PC-9 (cell line): ENCODE measurements around the gene TRIM74. TPM values are rescaled to one million over a fixed set of nuclear protein-coding genes. Genes with fewer than 3 reads are reported as not detected.
"Not testable (repeated sequence)": the region's sequence is repeated elsewhere in the genome, so short reads cannot be mapped to it uniquely, and the experiment has no call there.

Experiments
- BruUV-seq: library from RNA; stranded (reverse); fragments of 400-500 nt; replicated peaks from 2 replicates; lab custom pipeline; 2021; lab: Mats Ljungman, UMichigan
- CTCF ChIA-PET: fragments of 300-600 bp; sonication (Branson Sonifier 250); formaldehyde crosslinking; loops from one replicate; lab custom pipeline; 2022; ENCODE audit warnings: antibody characterized with exemption; lab: Charles Lee
- POLR2A ChIA-PET: fragments of 300-600 bp; sonication (Branson Sonifier 250); formaldehyde crosslinking; loops from one replicate; lab custom pipeline; 2022; ENCODE audit warnings: antibody characterized with exemption; ENCODE audit not compliant: unreplicated experiment; lab: Charles Lee
- DNase-seq, 2 experiments: peaks; one replicate each; pipeline versions ENCODE4 v3.0.0 to v3.0.0-alpha.2; 2015 to 2022; ENCODE audit warnings: mixed read lengths in 1 of 2
- H2AFZ ChIP-seq: fragments of 200-600 bp; sonication (generic); 2 replicates; pipeline ENCODE4 v1.8.1; 2017; ENCODE audit warnings: antibody characterized with exemption
- H3F3A ChIP-seq: fragments of 200-600 bp; sonication (generic); 2 replicates; pipeline ENCODE4 v1.8.1; 2017; ENCODE audit warnings: antibody characterized with exemption, mild to moderate bottlenecking, low read depth; ENCODE audit not compliant: insufficient read depth
- H3K27ac ChIP-seq: fragments of 200-600 bp; sonication (generic); 2 replicates; pipeline ENCODE4 v1.6.1; 2016; ENCODE audit warnings: mixed run types
- H3K27me3 ChIP-seq: fragments of 200-600 bp; sonication (generic); 2 replicates; pipeline ENCODE4 v1.6.1; 2016; ENCODE audit warnings: low read depth, mixed run types; ENCODE audit not compliant: insufficient read depth
- H3K36me3 ChIP-seq: fragments of 200-600 bp; sonication (generic); 2 replicates; pipeline ENCODE4 v1.6.1; 2016; ENCODE audit warnings: low read depth, mixed run types
- H3K4me1 ChIP-seq: fragments of 200-600 bp; sonication (generic); replicated peaks from 2 replicates; pipeline ENCODE4 v1.6.1; 2016; ENCODE audit warnings: mixed run types; ENCODE audit not compliant: insufficient read depth
- H3K4me2 ChIP-seq: fragments of 200-600 bp; sonication (generic); 2 replicates; pipeline ENCODE4 v1.6.1; 2017; ENCODE audit warnings: mixed run types
- H3K4me3 ChIP-seq: fragments of 200-600 bp; sonication (generic); 2 replicates; pipeline ENCODE4 v1.6.1; 2016; ENCODE audit warnings: mixed run types
- H3K79me2 ChIP-seq: fragments of 200-600 bp; sonication (generic); 2 replicates; pipeline ENCODE4 v1.6.1; 2017; ENCODE audit warnings: low read depth, mixed run types
- H3K9me2 ChIP-seq: fragments of 200-600 bp; sonication (generic); 2 replicates; pipeline ENCODE4 v1.8.1; 2017; ENCODE audit warnings: mild to moderate bottlenecking; ENCODE audit not compliant: insufficient read depth
- H3K9me3 ChIP-seq: fragments of 200-600 bp; sonication (generic); 2 replicates; pipeline ENCODE4 v1.8.1; 2016; ENCODE audit warnings: low read depth; ENCODE audit not compliant: insufficient read depth
- H4K20me1 ChIP-seq: fragments of 200-600 bp; sonication (generic); 2 replicates; pipeline ENCODE4 v1.8.1; 2017; ENCODE audit not compliant: insufficient read depth
- intact Hi-C: fragments of 100-400 bp; cut with micrococcal nuclease; formaldehyde crosslinking; loops from one replicate; pipeline ENCODE4 v1.10.0; 2022; ENCODE audit not compliant: unreplicated experiment
- total RNA-seq: library from RNA; stranded (reverse); gene quantifications from 2 replicates; pipeline ENCODE4 v1.2.3, GENCODE V29; 2021

TRIM74 gene
- total RNA-seq, 1 experiment from 2014 or later, result 1.2 TPM

GRCh38 chr7:72990146-72990913, 21.1 kb upstream of the TRIM74 start:
- H3K9me2 ChIP-seq, H4K20me1 ChIP-seq, CTCF ChIA-PET, H3K36me3 ChIP-seq, H3K4me2 ChIP-seq, H3K4me3 ChIP-seq, H3K27ac ChIP-seq, H3F3A ChIP-seq, DNase-seq, POLR2A ChIA-PET, H3K79me2 ChIP-seq, H2AFZ ChIP-seq, H3K9me3 ChIP-seq, intact Hi-C loops, H3K27me3 ChIP-seq, BruUV-seq, H3K4me1 ChIP-seq: not testable (repeated sequence)

GRCh38 chr7:72982084-72982483, 12.8 kb upstream of the TRIM74 start:
- H2AFZ ChIP-seq, H3K36me3 ChIP-seq, BruUV-seq, CTCF ChIA-PET, DNase-seq, H3K4me3 ChIP-seq, H3K27me3 ChIP-seq, H3K9me3 ChIP-seq, H3F3A ChIP-seq, H3K4me1 ChIP-seq, H3K79me2 ChIP-seq, POLR2A ChIA-PET, H4K20me1 ChIP-seq, H3K27ac ChIP-seq, H3K4me2 ChIP-seq, intact Hi-C loops, H3K9me2 ChIP-seq: not testable (repeated sequence)

- BruUV-seq, H3K4me3 ChIP-seq, intact Hi-C loops, DNase-seq, H3K79me2 ChIP-seq, H3K36me3 ChIP-seq, H2AFZ ChIP-seq, H3F3A ChIP-seq, CTCF ChIA-PET, H3K9me2 ChIP-seq, POLR2A ChIA-PET, H3K27me3 ChIP-seq, H3K4me2 ChIP-seq, H3K4me1 ChIP-seq, H3K9me3 ChIP-seq, H4K20me1 ChIP-seq, H3K27ac ChIP-seq: not testable (repeated sequence)
Observed at GRCh38 chr7:72980382-72980781, 11.1 kb upstream of the TRIM74 start.

GRCh38 chr7:72976434-72976833, 7.2 kb upstream of the TRIM74 start:
- H3K79me2 ChIP-seq, CTCF ChIA-PET, H3F3A ChIP-seq: not testable (repeated sequence)

DNA sequence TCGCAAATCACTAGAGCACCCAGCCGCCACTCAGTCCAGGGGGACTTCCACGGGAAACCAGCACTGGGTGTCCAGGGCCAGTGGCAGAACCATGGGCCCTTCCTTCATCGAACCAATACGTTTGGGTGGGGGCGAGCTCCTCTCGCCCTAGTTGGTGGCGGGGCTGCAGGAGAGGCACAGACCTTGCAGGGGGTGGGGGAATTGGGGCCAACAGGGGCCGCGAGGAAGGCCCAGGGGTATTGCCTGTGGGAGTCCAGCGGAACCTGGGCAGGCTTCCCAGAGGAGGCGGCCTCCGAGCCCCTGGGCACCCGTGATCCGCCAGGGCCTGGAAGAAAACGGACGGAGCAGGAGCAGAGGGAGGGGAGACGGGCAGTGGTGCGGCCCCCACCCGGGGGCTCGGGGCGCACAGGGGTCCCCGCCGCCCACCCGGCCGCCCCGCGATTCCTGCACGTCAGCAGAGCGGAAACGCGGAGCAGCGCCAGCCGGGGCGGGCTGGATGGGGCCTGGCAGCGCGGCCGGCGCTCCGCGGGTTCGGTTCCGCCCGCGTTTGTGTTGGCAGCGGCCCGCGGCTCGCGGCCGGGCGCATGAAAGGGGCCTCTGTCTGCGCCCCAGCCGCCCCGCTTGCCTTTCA, 6.5 kb upstream of the TRIM74 start:
- H3K9me3 ChIP-seq, H3K4me3 ChIP-seq, intact Hi-C loops, POLR2A ChIA-PET, H3K36me3 ChIP-seq, CTCF ChIA-PET, H3K4me2 ChIP-seq, H3K4me1 ChIP-seq, H3K9me2 ChIP-seq, H3K27me3 ChIP-seq, BruUV-seq, H3K27ac ChIP-seq, DNase-seq, H2AFZ ChIP-seq, H3K79me2 ChIP-seq, H3F3A ChIP-seq, H4K20me1 ChIP-seq: not testable (repeated sequence)

More at GRCh38 chr7:72976434-72976833, 7.2 kb upstream of the TRIM74 start:
- H3K9me2 ChIP-seq, H2AFZ ChIP-seq, H3K27me3 ChIP-seq, BruUV-seq, H3K9me3 ChIP-seq, DNase-seq, H4K20me1 ChIP-seq, POLR2A ChIA-PET, H3K36me3 ChIP-seq, H3K4me2 ChIP-seq, H3K27ac ChIP-seq, H3K4me1 ChIP-seq, H3K4me3 ChIP-seq, intact Hi-C loops: not testable (repeated sequence)

DNA sequence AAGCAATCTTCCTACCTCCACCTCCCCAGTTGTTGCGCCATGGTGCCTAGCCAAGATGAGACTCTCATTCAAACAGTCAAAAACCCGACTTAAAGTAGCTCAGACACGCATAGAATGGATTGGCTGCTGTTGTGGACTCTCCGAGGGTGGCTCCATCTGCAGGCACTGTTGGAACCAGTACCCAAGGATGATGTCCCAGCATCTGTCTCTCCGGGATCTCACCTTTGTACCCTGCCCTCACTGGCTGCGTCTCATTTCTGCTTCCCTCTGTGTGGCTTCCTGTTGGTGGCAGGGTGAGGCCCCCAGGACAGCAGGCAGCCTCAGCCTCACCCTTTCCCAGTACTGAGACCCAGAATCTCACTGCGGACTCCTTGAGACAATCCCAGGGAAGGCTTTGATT, 5.5 kb upstream of the TRIM74 start:
- POLR2A ChIA-PET, H3K27ac ChIP-seq, H3F3A ChIP-seq, H3K9me3 ChIP-seq, intact Hi-C loops, H3K27me3 ChIP-seq, H4K20me1 ChIP-seq, DNase-seq, H3K4me2 ChIP-seq, H3K9me2 ChIP-seq, CTCF ChIA-PET, H2AFZ ChIP-seq, H3K79me2 ChIP-seq, H3K4me1 ChIP-seq, H3K36me3 ChIP-seq, H3K4me3 ChIP-seq: not testable (repeated sequence)
- BruUV-seq, result TSS peak; percentile 4

- H3K9me3 ChIP-seq, H3K4me2 ChIP-seq, DNase-seq, H3K36me3 ChIP-seq, CTCF ChIA-PET, intact Hi-C loops, H3F3A ChIP-seq, H4K20me1 ChIP-seq, H3K4me3 ChIP-seq, H3K4me1 ChIP-seq, H3K27ac ChIP-seq, POLR2A ChIA-PET, H2AFZ ChIP-seq, H3K9me2 ChIP-seq, H3K79me2 ChIP-seq, H3K27me3 ChIP-seq, BruUV-seq: not testable (repeated sequence)
Observed at GRCh38 chr7:72971505-72971904, 2.2 kb upstream of the TRIM74 start.
